A549 (cell line): Measurements from ENCODE around the gene SCUBE3. TPM values are rescaled to one million over a fixed set of nuclear protein-coding genes. Genes with fewer than 3 reads are reported as not detected.

ENCODE experiments used
- ATAC-seq, 2 experiments: fragments of 200-7000 bp in 1 of 2; fragments of >200 bp in 1 of 2; cut with Nextera tagmentation in 1 of 2; cut with Tn5 transposase in 1 of 2; 3 replicates each; pipeline versions ENCODE4 v1.8.0 to v1.9.1; 2018 to 2020; ENCODE audit warnings: mild to moderate bottlenecking in 1 of 2, moderate library complexity in 1 of 2
- CTCF ChIA-PET: fragments of 300-600 bp; sonication (Branson Sonifier 250); formaldehyde crosslinking; extraction: SDS; loops from one replicate; lab custom pipeline; 2021; ENCODE audit warnings: antibody characterized with exemption, inconsistent platforms; lab: Yijun Ruan, JAX
- POLR2A ChIA-PET: fragments of 350-600 bp; formaldehyde crosslinking; extraction: SDS; loops from one replicate; lab custom pipeline; 2021; ENCODE audit warnings: antibody characterized with exemption, inconsistent platforms; lab: Yijun Ruan, JAX
- DNase-seq, 2 experiments: peaks; one replicate each; pipeline versions ENCODE4 v3.0.0 to v3.0.0-alpha.2; 2011 to 2016; ENCODE audit warnings: low read depth in 1 of 2, low spot score in 1 of 2
- FAIRE-seq: peaks from 2 replicates; lab custom pipeline; 2011; peaks lifted over from hg19 to GRCh38; lab: Jason Lieb, UNC
- H3K27ac ChIP-seq, 2 experiments: fragments of >200 bp; sonication (Bioruptor Twin); formaldehyde crosslinking; 3 replicates each; pipeline ENCODE4 v1.5.1; 2016 to 2017
- H3K4me1 ChIP-seq: fragments of >200 bp; sonication (Bioruptor Twin); formaldehyde crosslinking; 3 replicates; pipeline ENCODE4 v1.6.1; 2016
- H3K4me2 ChIP-seq: fragments of >200 bp; sonication (Bioruptor Twin); formaldehyde crosslinking; 3 replicates; pipeline ENCODE4 v1.6.1; 2016
- H3K4me3 ChIP-seq: fragments of >200 bp; sonication (Bioruptor Twin); formaldehyde crosslinking; 3 replicates; pipeline ENCODE4 v1.5.1; 2016
- H3K9me3 ChIP-seq: fragments of >200 bp; sonication (Bioruptor Twin); formaldehyde crosslinking; 3 replicates; pipeline ENCODE4 v1.6.1; 2016
- BHLHE40 ChIP-seq: IDR thresholded peaks from 2 replicates; pipeline ENCODE4 v1.6.1; 2012; ENCODE audit warnings: low read depth, low read length, inconsistent platforms
- CEBPB ChIP-seq, 2 experiments: fragments of >200 bp in 1 of 2; sonication (Bioruptor Twin) in 1 of 2; formaldehyde crosslinking in 1 of 2; IDR thresholded peaks; 2 replicates each; pipeline ENCODE4 v1.6.1; 2012 to 2016
- FOXS1 ChIP-seq: fragments of 250-450 bp; sonication (Bioruptor Pico); IDR thresholded peaks from 2 replicates; pipeline ENCODE4 v1.5.0; 2020; ENCODE audit warnings: mild to moderate bottlenecking, moderate library complexity
- GATA3 ChIP-seq: IDR thresholded peaks from 2 replicates; pipeline ENCODE4 v1.6.1; 2012; ENCODE audit warnings: borderline replicate concordance
- HDAC2 ChIP-seq: fragments of 200-600 bp; sonication (generic); IDR thresholded peaks from 2 replicates; pipeline ENCODE4 v1.6.1; 2016
- HEYL ChIP-seq: fragments of 250-450 bp; sonication (Bioruptor Pico); IDR thresholded peaks from 2 replicates; pipeline ENCODE4 v1.8.0; 2021; ENCODE audit warnings: mild to moderate bottlenecking, moderate library complexity
- HOXA7 ChIP-seq: fragments of 250-450 bp; sonication (Bioruptor Pico); IDR thresholded peaks from 2 replicates; pipeline ENCODE4 v1.5.0; 2020; ENCODE audit warnings: mild to moderate bottlenecking, moderate library complexity
- JUN ChIP-seq, 2 experiments: fragments of >200 bp; sonication (Bioruptor Twin); formaldehyde crosslinking; IDR thresholded peaks; 2 replicates in 1 of 2; 3 replicates in 1 of 2; pipeline ENCODE4 v1.6.1; 2016 to 2017
- NFE2L2 ChIP-seq: fragments of 150-350 bp; conservative IDR thresholded peaks from 2 replicates; pipeline ENCODE4 v1.6.1; 2014; ENCODE audit warnings: low read length
- NR3C1 ChIP-seq: fragments of >200 bp; sonication (Bioruptor Twin); formaldehyde crosslinking; IDR thresholded peaks from 3 replicates; pipeline ENCODE4 v1.6.1; 2017
- RFX5 ChIP-seq: fragments of 450-650 bp; IDR thresholded peaks from 2 replicates; pipeline ENCODE4 v1.7.1; 2014; ENCODE audit warnings: antibody characterized with exemption, mild to moderate bottlenecking, moderate library complexity
- RNF2 ChIP-seq: fragments of 200-600 bp; sonication (generic); IDR thresholded peaks from 2 replicates; pipeline ENCODE4 v1.6.1; 2016; ENCODE audit warnings: low read depth, mild to moderate bottlenecking, antibody characterized with exemption, moderate library complexity, borderline replicate concordance
- TP53 ChIP-seq: fragments of 250-450 bp; sonication (Bioruptor Pico); IDR thresholded peaks from 2 replicates; pipeline ENCODE4 v1.5.0; 2021; ENCODE audit warnings: mild to moderate bottlenecking, moderate library complexity
- ZNF302 ChIP-seq: fragments of 250-450 bp; sonication (Bioruptor Pico); IDR thresholded peaks from 2 replicates; pipeline ENCODE4 v1.9.0; 2021; ENCODE audit warnings: inconsistent platforms, mild to moderate bottlenecking, moderate library complexity
- WGBS: methylation state at CpG from one replicate; pipeline ENCODE4 v1.1.6; 2017; ENCODE audit errors: missing lambda C conversion rate; 5-methylcytosine and 5-hydroxymethylcytosine counted together
- polyA plus RNA-seq, 4 experiments: library from polyadenylated mRNA; depleted of rRNA in 3 of 4; stranded (reverse); fragments of >200 nt; fragmentation: RNase III in 1 of 4; extraction: RNeasy Plus Mini Kit Qiagen cat#74134 plus additional on column Dnase treatment in 1 of 4; gene quantifications; 2 replicates in 3 of 4; 3 replicates in 1 of 4; pipeline ENCODE4 v1.2.3, GENCODE V29; 2011 to 2017
- TF ChIP-seq, protein P1 (sequence below): fragments of 200-600 bp; sonication (generic); IDR thresholded peaks from 2 replicates; pipeline ENCODE4 v1.6.1; 2016; ENCODE audit warnings: antibody characterized with exemption, mild to moderate bottlenecking, moderate library complexity
- TF ChIP-seq, protein P2 (sequence below): IDR thresholded peaks from 2 replicates; pipeline ENCODE4 v1.6.1; 2012; ENCODE audit warnings: low read depth, borderline replicate concordance
- TF ChIP-seq, protein P3 (sequence below): IDR thresholded peaks from 2 replicates; pipeline ENCODE4 v1.6.1; 2012

The SCUBE3 gene
- polyA plus RNA-seq, 2 of the 4 experiments (the other 2 are of a cell fraction): 0.06 to 0.13 TPM

DNA sequence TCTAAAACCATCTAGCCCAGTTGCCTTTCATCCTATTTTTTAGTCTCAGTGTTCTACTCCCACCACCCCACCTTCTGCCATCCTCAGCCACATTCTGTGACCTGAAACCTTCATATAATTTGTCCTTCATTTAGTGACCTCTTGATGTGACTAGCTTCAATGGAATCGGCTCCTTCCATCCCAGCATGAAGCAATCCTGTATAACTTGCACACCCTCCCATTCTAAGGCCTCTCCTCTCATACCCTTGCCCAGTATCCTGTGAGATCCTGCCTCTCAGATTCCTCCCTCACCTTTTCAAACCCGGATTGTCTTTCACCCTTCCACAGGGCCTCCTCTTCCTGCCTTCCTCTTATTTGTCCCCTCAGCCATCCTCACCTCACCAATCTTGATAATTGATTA is 48.8 kb downstream of the SCUBE3 start:
- ChIA-PET POLR2A (no interaction called here), CTCF (no interaction called here)
- peaks cover 20% of the 10 kb centered on the region for H3K4me1 ChIP-seq
- no peak overlapping the region for H3K4me3 ChIP-seq
- ATAC-seq (no peak), FAIRE-seq (no peak), DNase-seq (no peak)
- 0 out of 3 replicates have a peak overlapping the region, but pooled peaks have one; percentile 4 for H3K4me2 ChIP-seq
- H3K9me3 ChIP-seq: no peaks in the 10 kb centered on the region
- no peak overlapping the region for H3K27ac ChIP-seq
- 72% methylated on average over 1 of the region's 2 CpGs for WGBS
- TF ChIP-seq GATA3: no peak
- no peak for TF ChIP-seq CEBPB (IDR thresholded peaks at IDR 0.05)
- no peak for TF ChIP-seq RFX5
- no peak for TF ChIP-seq NFE2L2
- TF ChIP-seq, protein P1, sequence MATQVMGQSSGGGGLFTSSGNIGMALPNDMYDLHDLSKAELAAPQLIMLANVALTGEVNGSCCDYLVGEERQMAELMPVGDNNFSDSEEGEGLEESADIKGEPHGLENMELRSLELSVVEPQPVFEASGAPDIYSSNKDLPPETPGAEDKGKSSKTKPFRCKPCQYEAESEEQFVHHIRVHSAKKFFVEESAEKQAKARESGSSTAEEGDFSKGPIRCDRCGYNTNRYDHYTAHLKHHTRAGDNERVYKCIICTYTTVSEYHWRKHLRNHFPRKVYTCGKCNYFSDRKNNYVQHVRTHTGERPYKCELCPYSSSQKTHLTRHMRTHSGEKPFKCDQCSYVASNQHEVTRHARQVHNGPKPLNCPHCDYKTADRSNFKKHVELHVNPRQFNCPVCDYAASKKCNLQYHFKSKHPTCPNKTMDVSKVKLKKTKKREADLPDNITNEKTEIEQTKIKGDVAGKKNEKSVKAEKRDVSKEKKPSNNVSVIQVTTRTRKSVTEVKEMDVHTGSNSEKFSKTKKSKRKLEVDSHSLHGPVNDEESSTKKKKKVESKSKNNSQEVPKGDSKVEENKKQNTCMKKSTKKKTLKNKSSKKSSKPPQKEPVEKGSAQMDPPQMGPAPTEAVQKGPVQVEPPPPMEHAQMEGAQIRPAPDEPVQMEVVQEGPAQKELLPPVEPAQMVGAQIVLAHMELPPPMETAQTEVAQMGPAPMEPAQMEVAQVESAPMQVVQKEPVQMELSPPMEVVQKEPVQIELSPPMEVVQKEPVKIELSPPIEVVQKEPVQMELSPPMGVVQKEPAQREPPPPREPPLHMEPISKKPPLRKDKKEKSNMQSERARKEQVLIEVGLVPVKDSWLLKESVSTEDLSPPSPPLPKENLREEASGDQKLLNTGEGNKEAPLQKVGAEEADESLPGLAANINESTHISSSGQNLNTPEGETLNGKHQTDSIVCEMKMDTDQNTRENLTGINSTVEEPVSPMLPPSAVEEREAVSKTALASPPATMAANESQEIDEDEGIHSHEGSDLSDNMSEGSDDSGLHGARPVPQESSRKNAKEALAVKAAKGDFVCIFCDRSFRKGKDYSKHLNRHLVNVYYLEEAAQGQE: no peak
- TF ChIP-seq HDAC2: no peak
- TF ChIP-seq RNF2: no peak

DNA sequence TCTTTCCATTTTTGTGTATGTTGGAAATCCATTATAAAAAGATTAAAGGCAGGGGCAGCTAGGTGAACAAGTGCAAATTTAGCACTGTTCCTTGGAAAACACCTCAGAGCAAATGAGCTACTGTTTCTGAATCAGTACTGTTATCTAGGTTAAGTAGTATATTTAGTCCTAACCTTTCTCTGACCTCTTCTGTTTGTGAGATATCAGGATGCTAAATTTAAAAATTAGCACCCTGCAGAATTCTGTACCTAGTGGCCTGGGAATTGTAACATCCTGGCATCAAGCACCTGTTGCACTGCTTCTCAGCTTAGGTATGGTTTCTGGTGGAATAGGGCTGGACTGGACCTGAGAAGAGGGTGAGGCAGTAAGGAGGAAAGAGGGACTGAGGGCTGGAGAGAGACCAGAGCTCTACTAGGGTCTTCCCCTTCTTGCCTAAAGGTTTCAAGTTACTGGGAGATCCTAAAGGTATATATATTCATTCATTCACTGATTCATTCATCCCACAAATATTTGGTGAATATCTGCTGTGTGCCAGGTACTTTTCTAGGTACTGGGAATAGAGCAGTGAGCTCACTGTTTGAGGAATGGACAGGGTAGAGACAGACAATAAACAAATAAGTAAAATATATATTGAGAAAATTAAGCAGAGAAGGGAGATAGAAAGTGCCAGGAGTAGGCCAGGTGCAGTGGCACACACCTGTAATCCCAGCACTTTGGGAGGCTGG is 51.0 kb downstream of the SCUBE3 start:
- no peak for DNase-seq
- Histone ChIP-seq H3K9me3 (no peaks in the 10 kb centered on the region), H3K4me1 (peaks cover 12% of the 10 kb centered on the region), H3K27ac (no peak overlapping the region), H3K4me2 (no peak overlapping the region), H3K4me3 (no peak overlapping the region)
- no peak for TF ChIP-seq ZNF302 (CRISPR knock-in tag)
- TF ChIP-seq JUN (IDR thresholded peaks at IDR 0.05): no peak
- no peak for TF ChIP-seq RNF2
- TF ChIP-seq TP53 (CRISPR knock-in tag): no peak
- no peak for TF ChIP-seq HDAC2
- no peak for TF ChIP-seq FOXS1 (CRISPR knock-in tag)
- no peak for TF ChIP-seq HOXA7
- no peak for TF ChIP-seq GATA3
- ChIA-PET POLR2A (no interaction called here), CTCF (interaction anchor here (1.9 kb wide), 1 partner anchor 24 kb away, joined by 5 read pairs; no protein-coding TSS in a partner anchor)
- no peak for ATAC-seq
- FAIRE-seq: no peak

DNA sequence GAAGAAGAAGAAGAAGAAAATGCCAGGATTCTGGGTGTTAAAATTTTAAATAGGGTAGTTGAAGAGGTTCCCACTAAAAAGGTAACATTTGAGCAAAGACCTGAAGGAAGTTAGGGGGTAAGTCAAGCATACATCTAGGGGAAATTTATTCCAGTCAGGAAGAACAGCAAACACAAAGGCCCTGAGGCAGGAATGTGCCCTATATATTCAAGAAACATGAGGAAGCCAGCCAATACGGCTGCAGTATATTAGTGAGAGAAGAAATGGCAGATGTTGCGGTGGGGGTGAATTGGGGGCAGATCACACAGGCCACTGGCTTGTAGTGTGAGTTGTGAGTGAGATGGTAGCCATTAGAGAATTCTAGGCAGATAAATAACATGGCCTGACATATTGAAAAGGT is 51.8 kb downstream of the SCUBE3 start:
- no peak for ATAC-seq
- WGBS: 94% methylated on average over 2 of the region's 2 CpGs
- Histone ChIP-seq H3K27ac (no peak overlapping the region), H3K4me1 (peaks cover 9% of the 10 kb centered on the region), H3K9me3 (no peaks in the 10 kb centered on the region), H3K4me2 (no peak overlapping the region), H3K4me3 (no peak overlapping the region)
- ChIA-PET POLR2A (no interaction called here), CTCF (interaction anchor here (1.9 kb wide), 1 partner anchor 25 kb away, joined by 5 read pairs; no protein-coding TSS in a partner anchor)
- TF ChIP-seq, protein P1: no peak
- no peak for TF ChIP-seq CEBPB (IDR thresholded peaks at IDR 0.05)
- TF ChIP-seq NR3C1: no peak
- TF ChIP-seq, protein P2, sequence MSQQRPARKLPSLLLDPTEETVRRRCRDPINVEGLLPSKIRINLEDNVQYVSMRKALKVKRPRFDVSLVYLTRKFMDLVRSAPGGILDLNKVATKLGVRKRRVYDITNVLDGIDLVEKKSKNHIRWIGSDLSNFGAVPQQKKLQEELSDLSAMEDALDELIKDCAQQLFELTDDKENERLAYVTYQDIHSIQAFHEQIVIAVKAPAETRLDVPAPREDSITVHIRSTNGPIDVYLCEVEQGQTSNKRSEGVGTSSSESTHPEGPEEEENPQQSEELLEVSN: no peak
- no peak for TF ChIP-seq HEYL
- TF ChIP-seq, protein P3, sequence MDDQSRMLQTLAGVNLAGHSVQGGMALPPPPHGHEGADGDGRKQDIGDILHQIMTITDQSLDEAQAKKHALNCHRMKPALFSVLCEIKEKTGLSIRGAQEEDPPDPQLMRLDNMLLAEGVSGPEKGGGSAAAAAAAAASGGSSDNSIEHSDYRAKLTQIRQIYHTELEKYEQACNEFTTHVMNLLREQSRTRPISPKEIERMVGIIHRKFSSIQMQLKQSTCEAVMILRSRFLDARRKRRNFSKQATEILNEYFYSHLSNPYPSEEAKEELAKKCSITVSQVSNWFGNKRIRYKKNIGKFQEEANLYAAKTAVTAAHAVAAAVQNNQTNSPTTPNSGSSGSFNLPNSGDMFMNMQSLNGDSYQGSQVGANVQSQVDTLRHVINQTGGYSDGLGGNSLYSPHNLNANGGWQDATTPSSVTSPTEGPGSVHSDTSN: no peak
- TF ChIP-seq BHLHE40: no peak
- FAIRE-seq: no peak
- no peak for DNase-seq
